Stimulated activated CD4-positive, alpha-beta T cell treated with anti-CD3 and anti-CD28 coated beads, Interleukin-1b, Interleukin-23, amount 100 ng/mL, for 24 hours (primary cell): ENCODE results near the gene ZIC4.

Experiments used
- DNase-seq, 4 experiments: peaks; one replicate each; pipeline ENCODE4 v3.0.0-alpha.2; 2020; ENCODE audit warnings: low read depth in 4 of 4, low spot score in 1 of 4

The ZIC4 gene

GRCh38 chr3:147406028-147406931 is at the start of gene ZIC4:
ZIC4 (minus strand) TSS chr3:147406543; CDS start chr3:147402797, 3,746 bp downstream.
- DNase-seq, result no peak

- DNase-seq, result no peak
Observed at GRCh38 chr3:147449669-147450068, 43.3 kb upstream of the ZIC4 start.

DNA sequence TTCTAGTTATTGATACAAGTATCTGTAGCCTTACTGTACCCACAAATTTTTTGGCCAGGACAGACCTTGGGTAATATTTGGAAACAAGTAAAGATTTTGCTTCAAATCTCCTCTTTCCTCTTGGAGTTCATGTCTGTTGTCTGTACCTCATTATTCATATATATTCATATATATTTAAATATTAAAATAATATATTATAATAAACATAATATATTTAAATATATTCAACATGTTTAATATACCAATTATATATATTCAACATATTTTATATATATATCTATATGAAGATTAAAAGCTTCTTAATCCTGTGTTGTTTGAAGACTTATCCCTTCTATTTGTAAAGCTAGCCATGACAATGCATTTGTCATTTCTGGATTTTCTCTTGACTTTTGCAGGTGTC is 40.9 kb upstream of the ZIC4 start:
- DNase-seq, result no peak

DNA sequence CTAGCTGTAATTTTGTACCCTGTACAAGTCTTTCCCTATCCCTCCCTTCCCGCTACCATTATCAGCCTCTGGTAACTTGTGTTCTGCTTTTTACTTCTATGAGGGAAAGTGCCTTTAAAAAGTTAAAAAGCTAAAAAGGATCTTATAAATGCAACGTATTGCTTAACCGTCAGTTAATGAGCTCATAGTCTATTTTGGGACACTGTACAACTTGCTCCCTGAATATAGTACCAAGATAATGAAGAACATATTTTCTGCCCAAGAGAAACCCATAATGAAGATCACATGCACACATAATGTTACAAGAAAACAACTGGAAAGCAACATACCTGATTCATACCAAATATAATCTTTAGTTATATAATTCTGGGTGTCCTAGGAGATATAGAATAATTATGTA is 25.4 kb upstream of the ZIC4 start:
- DNase-seq, result no peak

GRCh38 chr3:147428754-147429153 is 22.4 kb upstream of the ZIC4 start:
- no peak for DNase-seq

DNA sequence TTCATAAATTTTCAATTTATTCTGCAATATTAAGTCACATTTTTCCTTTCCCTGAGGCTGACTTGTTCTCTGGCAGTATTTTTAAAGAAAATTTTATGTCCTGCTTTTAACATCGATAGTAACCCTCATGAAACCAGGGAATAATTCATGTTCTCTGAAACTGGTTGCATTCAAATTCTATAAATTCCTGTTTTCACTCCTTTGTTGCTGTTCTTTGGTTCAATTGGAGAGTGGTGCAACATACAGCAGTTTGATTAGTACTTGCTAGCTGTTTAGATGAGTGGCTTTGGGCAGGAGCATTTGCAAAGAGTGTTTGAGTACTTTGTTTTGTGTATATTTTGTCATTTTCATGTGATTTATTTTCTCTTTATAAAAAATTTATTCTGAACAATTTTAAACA is 22.0 kb upstream of the ZIC4 start:
- DNase-seq, result no peak

- no peak for DNase-seq
Observed at GRCh38 chr3:147427746-147428145, 21.4 kb upstream of the ZIC4 start.

DNA sequence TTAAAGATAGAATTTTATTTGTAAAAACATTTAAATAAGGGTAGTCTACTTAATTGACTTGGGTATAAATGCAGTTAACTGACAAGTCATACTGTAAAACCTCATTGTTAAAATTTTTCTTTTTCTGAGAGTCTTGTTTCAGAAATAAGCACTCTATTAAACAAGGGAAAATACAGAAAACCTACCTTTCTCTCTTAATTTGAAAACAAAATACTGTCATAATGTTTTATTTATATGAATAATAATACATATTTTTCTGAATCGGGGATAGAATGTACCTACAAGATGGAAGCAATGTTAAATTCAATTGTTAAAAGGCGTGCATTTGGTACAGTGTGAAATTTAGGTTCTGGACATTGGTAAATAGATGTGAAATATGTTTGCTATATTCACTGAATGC is 20.6 kb upstream of the ZIC4 start:
- DNase-seq, result no peak

DNA sequence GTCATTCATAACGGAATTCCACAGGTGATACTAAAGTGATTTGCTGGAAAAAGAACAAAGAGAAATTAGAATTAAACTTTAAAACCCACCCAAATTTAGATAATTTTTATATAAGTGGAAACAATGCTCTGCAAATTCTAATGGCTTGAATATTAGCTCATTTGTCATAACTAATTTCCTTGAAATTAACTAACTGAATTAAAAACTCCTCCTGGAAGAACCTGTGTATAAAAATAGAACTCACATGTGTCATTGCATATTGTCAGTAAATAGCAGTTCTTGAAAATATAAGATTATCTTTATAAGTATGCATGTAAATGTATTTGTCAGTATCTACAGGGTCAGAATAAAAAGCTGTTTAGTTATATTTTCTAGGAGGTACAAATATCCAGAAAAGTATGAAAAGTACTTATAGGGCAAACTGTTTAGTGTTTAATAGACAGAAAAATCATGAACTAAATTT is 19.1 kb upstream of the ZIC4 start:
- no peak for DNase-seq

DNA sequence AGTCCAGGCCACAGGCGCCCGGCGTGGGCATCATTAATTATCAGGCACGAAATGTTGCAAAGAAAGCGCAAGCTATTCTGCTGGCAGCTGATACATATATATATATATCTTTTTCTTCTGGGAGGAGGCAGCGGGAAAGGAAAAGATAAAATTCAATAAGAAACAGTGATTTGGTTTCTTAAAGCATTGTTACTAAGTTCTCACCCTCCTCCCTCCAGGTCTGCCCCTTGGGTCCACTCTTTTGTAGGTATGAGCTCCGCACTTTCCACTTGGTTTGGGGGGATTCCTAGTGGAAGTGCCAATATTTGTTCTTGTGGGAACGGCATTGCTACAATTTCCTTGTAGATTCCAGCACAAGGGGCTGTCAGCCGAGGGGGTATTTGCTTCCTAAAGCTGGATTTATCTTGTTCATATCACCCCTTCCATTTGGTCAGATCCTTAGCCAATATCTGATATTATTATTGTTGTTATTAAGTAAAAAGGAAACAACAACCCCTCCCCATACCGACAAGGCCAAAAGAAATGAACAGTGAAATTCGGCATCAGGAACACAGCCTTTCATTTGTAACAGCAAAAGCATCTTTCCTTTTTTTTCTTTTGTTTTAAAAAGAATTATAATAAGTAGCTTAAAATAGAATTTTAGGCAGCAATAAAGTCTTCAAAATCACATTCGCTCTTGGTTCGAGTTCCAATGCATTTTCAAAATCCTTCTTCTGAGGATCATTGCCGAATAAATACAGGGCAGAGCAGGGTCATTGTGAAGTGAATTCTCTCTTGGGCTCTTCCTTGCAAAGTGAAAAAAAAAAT is 18.4 kb upstream of the ZIC4 start:
- DNase-seq, result no peak

DNA sequence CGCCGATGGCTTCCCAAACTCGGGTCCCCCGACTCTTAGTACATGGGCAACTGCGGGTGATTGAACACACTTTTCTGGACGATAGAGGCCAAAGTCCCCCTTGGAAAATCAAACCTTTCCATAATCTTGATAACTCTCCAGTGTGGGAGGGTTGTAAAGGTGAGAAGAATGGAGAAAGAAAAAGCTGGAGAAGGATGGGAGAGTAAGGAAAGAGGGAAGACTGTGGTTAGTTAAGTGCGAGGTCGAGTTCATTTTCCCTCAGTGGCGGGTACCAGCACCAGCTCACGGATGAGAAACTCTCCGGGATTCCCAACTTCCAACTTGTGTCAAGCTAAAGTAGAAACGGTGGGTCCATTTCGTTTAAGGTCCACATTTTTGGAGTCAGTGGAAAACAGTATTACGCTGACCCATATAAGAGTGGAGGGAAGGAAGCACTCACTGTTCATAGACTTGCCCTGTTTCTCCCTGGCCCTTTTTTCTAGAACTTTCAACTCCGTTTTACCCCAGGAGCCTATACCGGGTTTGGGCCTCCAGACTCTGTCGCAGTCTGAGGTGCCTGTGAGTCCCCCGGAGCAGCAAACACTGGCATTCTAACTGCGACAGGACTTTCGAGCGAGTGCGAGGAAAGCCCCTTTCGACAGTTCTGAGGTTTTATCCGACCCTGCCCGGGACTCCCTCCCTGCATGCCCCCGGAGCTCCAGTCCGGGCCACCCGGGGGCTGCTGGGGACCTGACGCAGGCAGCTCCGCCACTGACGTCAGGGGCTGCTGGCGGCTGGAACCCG is 17.6 kb upstream of the ZIC4 start:
- no peak for DNase-seq

GRCh38 chr3:147423537-147423797 is 17.1 kb upstream of the ZIC4 start:
- no peak for DNase-seq

DNA sequence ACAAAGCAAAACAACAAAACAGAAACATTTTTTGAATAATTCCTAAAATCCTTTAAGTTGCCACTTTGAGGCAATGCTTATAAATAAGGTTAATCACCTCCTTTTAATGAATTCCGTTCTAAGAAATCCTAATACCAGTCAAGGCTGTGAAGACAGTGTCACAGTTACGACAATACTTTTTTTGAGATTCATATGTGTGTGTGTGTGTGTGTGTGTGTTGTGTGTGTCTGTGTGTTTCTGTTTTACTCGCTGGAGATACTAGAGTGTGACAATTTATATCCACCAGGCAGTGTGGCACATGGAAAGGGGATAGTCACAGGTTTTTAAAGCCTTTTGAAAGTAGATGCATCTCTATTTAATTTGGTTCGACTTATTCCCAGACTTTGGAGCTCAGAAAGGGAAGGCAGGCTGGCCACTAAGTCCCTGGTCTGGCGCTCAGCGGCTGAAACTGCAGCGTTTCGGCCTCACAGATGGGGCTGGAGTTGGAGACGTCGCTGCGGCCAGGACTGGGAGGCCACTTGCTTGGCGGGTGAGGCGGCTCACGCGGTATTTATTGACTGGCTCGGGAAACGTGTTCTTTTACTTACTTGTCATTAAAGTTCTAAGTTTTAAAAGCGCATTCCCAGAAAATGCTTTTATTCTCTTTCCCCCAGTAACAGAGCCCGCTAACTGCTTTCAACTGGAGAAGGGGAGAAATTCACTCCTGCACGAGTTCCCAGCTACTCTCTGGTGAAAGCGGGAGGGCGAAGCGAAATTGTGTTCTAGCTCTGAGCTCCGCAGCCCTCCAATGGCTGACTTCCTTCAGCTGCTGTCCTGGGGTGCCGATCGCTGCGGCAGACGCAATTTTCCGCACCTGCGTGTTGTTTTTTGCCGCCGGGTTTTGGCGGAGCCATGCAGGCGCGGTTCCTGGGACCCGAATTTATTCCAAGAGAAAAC is 16.5 kb upstream of the ZIC4 start:
- no peak for DNase-seq

- DNase-seq, result no peak
Observed at GRCh38 chr3:147422196-147422595, 15.9 kb upstream of the ZIC4 start.

GRCh38 chr3:147421184-147421912 is 15.0 kb upstream of the ZIC4 start:
- no peak for DNase-seq

- no peak for DNase-seq
Observed at GRCh38 chr3:147420353-147421183, 14.2 kb upstream of the ZIC4 start.

GRCh38 chr3:147419781-147420224 is 13.5 kb upstream of the ZIC4 start:
- no peak for DNase-seq

DNA sequence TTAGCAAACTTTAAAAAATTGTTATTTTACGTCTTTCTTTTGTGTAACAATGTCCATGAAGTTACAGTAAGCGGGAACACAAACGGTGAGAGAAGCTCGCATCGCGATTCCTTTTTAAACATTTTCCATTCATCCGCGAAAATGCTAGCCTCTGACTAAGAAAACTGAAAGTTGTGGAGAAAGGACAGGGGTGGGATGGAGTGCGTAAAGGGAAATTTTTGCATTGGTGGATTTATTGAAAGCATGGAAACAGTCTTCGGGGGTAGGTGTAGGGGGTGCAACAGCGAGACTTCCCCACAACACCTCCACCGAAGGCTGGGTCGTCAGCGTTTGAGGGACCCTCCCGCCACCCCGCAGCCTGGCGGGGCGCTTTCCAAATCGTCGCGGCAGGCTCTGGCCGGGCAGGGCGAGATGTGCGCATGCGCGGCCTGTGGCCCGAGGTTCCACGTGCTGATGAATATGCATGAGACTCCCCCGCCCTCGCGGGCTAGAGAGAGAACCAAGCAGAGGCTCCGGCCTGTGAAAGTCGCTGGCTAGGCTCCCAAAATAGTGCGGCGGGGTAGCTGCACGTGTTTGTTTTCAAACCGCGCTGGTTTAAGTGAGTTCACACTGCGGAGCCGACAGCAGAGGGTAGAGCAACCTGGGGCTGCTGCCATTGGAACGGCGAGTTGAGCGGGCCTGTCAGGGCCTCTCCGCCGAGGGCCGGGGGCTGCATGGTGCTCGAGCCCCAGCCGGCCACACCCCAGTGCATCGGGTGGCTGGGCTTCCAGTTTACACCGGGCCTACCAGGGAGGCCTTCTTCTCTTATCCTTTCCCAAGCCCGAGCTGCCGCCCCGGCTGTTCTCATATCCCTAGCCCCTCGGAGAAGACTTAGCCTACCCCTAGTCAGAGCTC is 12.7 kb upstream of the ZIC4 start:
- no peak for DNase-seq
